Activated CD4-positive, alpha-beta memory T cell treated with anti-CD3 and anti-CD28 coated beads, Interleukin-2, amount 10 ng/mL, durations not matched to agents 7 days and 5 days (primary cell): ENCODE data around the gene GPR35. TPM values are rescaled to one million over a fixed set of nuclear protein-coding genes. Genes with fewer than 3 reads are reported as not detected.

ENCODE experiments used
- CTCF ChIA-PET: fragments of 350-600 bp; sonication (Branson Sonifier 250); formaldehyde crosslinking; loops from one replicate; lab custom pipeline; 2021; ENCODE audit warnings: antibody characterized with exemption, inconsistent platforms; lab: Charles Lee
- POLR2A ChIA-PET: fragments of 350-600 bp; sonication (Branson Sonifier 250); formaldehyde crosslinking; loops from one replicate; lab custom pipeline; 2021; ENCODE audit warnings: antibody characterized with exemption; lab: Charles Lee
- DNase-seq: peaks from one replicate; pipeline ENCODE4 v3.0.0-alpha.2; 2020
- H3K27ac Mint-ChIP-seq: one replicate; pipeline ENCODE4 v1.8.0; 2021; ENCODE audit warnings: mild to moderate bottlenecking, mixed read lengths
- H3K27me3 Mint-ChIP-seq: one replicate; pipeline ENCODE4 v1.8.0; 2021; ENCODE audit warnings: mixed read lengths
- H3K36me3 Mint-ChIP-seq: one replicate; pipeline ENCODE4 v1.8.0; 2021; ENCODE audit warnings: low read depth, mixed read lengths
- H3K4me1 Mint-ChIP-seq: one replicate; pipeline ENCODE4 v1.8.0; 2021; ENCODE audit warnings: mixed read lengths
- H3K4me3 Mint-ChIP-seq: one replicate; pipeline ENCODE4 v1.8.0; 2021; ENCODE audit warnings: mild to moderate bottlenecking, mixed read lengths
- H3K9me3 Mint-ChIP-seq: one replicate; pipeline ENCODE4 v1.8.0; 2021; ENCODE audit warnings: mixed read lengths
- total RNA-seq, 2 experiments: library from RNA; stranded (reverse); gene quantifications; one replicate each; pipeline ENCODE4 v1.2.3, GENCODE V29; 2021

Gene GPR35
- total RNA-seq, 2 experiments from 2014 or later: 5.2 to 5.7 TPM

- peaks cover 5% of the 10 kb centered on the region for H3K36me3 Mint-ChIP-seq
- no peaks in the 10 kb centered on the region for H3K27me3 Mint-ChIP-seq
- H3K27ac Mint-ChIP-seq: no peak overlapping the region
- ChIA-PET POLR2A (interaction anchor here (1.0 to 1.2 kb wide), 3 partner anchors 10 to 32 kb away, joined by 3 read pairs; no protein-coding TSS in a partner anchor), CTCF (no interaction called here)
- no peaks in the 10 kb centered on the region for H3K4me1 Mint-ChIP-seq
- no peak for DNase-seq
- H3K4me3 Mint-ChIP-seq: no peak overlapping the region
- no peaks in the 10 kb centered on the region for H3K9me3 Mint-ChIP-seq
Measured at GRCh38 chr2:240598311-240598911, 26.9 kb upstream of the GPR35 start.

- H3K4me3 Mint-ChIP-seq: no peak overlapping the region
- no peaks in the 10 kb centered on the region for H3K9me3 Mint-ChIP-seq
- ChIA-PET POLR2A (interaction anchor here (1.0 kb wide), 1 partner anchor 33 kb away, joined by 3 read pairs; no protein-coding TSS in a partner anchor), CTCF (no interaction called here)
- peaks cover 5% of the 10 kb centered on the region for H3K36me3 Mint-ChIP-seq
- H3K27ac Mint-ChIP-seq: no peak overlapping the region
- no peaks in the 10 kb centered on the region for H3K27me3 Mint-ChIP-seq
- H3K4me1 Mint-ChIP-seq: no peaks in the 10 kb centered on the region
- DNase-seq: no peak
Measured at GRCh38 chr2:240599141-240599583, 26.1 kb upstream of the GPR35 start.

GRCh38 chr2:240600451-240600961 is 24.8 kb upstream of the GPR35 start:
- H3K4me3 Mint-ChIP-seq: no peak overlapping the region
- no peaks in the 10 kb centered on the region for H3K27me3 Mint-ChIP-seq
- no peak for DNase-seq
- H3K4me1 Mint-ChIP-seq: no peaks in the 10 kb centered on the region
- no peak overlapping the region for H3K27ac Mint-ChIP-seq
- ChIA-PET POLR2A (no interaction called here), CTCF (no interaction called here)
- H3K9me3 Mint-ChIP-seq: no peaks in the 10 kb centered on the region
- H3K36me3 Mint-ChIP-seq: peaks cover 5% of the 10 kb centered on the region

- H3K9me3 Mint-ChIP-seq: no peaks in the 10 kb centered on the region
- H3K4me3 Mint-ChIP-seq: no peak overlapping the region
- no peak overlapping the region for H3K27ac Mint-ChIP-seq
- ChIA-PET CTCF (no interaction called here), POLR2A (no interaction called here)
- DNase-seq: no peak
- H3K4me1 Mint-ChIP-seq: no peaks in the 10 kb centered on the region
- no peaks in the 10 kb centered on the region for H3K27me3 Mint-ChIP-seq
- H3K36me3 Mint-ChIP-seq: peaks cover 3% of the 10 kb centered on the region
Measured at GRCh38 chr2:240601061-240601830, 24.0 kb upstream of the GPR35 start.

GRCh38 chr2:240601831-240602160 is 23.5 kb upstream of the GPR35 start:
- ChIA-PET CTCF (no interaction called here), POLR2A (no interaction called here)
- Mint-ChIP-seq H3K9me3 (no peaks in the 10 kb centered on the region), H3K4me1 (no peaks in the 10 kb centered on the region), H3K4me3 (no peak overlapping the region), H3K36me3 (peaks cover 3% of the 10 kb centered on the region), H3K27ac (no peak overlapping the region), H3K27me3 (no peaks in the 10 kb centered on the region)
- no peak for DNase-seq

GRCh38 chr2:240602266-240603050 is 22.8 kb upstream of the GPR35 start:
- Mint-ChIP-seq H3K27ac (no peak overlapping the region), H3K4me3 (no peak overlapping the region), H3K9me3 (no peaks in the 10 kb centered on the region), H3K4me1 (no peaks in the 10 kb centered on the region), H3K36me3 (peaks cover 3% of the 10 kb centered on the region), H3K27me3 (no peaks in the 10 kb centered on the region)
- CTCF ChIA-PET: no interaction called here
- DNase-seq: no peak
- POLR2A ChIA-PET: interaction anchor here (0.7 kb wide), 1 partner anchor 104 kb away, joined by 3 read pairs; no protein-coding TSS in a partner anchor

GRCh38 chr2:240603081-240603835 is 22.0 kb upstream of the GPR35 start:
- ChIA-PET POLR2A (no interaction called here), CTCF (no interaction called here)
- Mint-ChIP-seq H3K9me3 (no peaks in the 10 kb centered on the region), H3K4me3 (no peak overlapping the region), H3K4me1 (no peaks in the 10 kb centered on the region), H3K36me3 (peaks cover 3% of the 10 kb centered on the region), H3K27me3 (no peaks in the 10 kb centered on the region), H3K27ac (no peak overlapping the region)
- DNase-seq: no peak

- Mint-ChIP-seq H3K36me3 (peaks cover 3% of the 10 kb centered on the region), H3K27me3 (no peaks in the 10 kb centered on the region), H3K4me3 (no peak overlapping the region), H3K27ac (no peak overlapping the region), H3K4me1 (no peaks in the 10 kb centered on the region), H3K9me3 (no peaks in the 10 kb centered on the region)
- ChIA-PET CTCF (interaction anchor here (0.6 kb wide), 1 partner anchor 18 kb away, joined by 3 read pairs; no protein-coding TSS in a partner anchor), POLR2A (no interaction called here)
- DNase-seq: no peak
Measured at GRCh38 chr2:240603846-240604245, 21.4 kb upstream of the GPR35 start.

GRCh38 chr2:240604291-240604938 is 20.9 kb upstream of the GPR35 start:
- H3K9me3 Mint-ChIP-seq: no peaks in the 10 kb centered on the region
- DNase-seq: no peak
- H3K27me3 Mint-ChIP-seq: no peaks in the 10 kb centered on the region
- peaks cover 3% of the 10 kb centered on the region for H3K36me3 Mint-ChIP-seq
- H3K4me1 Mint-ChIP-seq: peaks cover 3% of the 10 kb centered on the region
- H3K27ac Mint-ChIP-seq: no peak overlapping the region
- no peak overlapping the region for H3K4me3 Mint-ChIP-seq
- POLR2A ChIA-PET: no interaction called here
- CTCF ChIA-PET: interaction anchor here (0.6 kb wide), 1 partner anchor 17 kb away, joined by 3 read pairs; no protein-coding TSS in a partner anchor

GRCh38 chr2:240604939-240605716 is 20.2 kb upstream of the GPR35 start:
- ChIA-PET POLR2A (interaction anchor here (1.0 kb wide), 1 partner anchor 44 kb away, joined by 3 read pairs; the partner anchor contains the start of gene DUSP28), CTCF (interaction anchor here (1.3 kb wide), 1 partner anchor 12 kb away, joined by 3 read pairs; no protein-coding TSS in a partner anchor)
- Mint-ChIP-seq H3K4me3 (no peak overlapping the region), H3K9me3 (no peaks in the 10 kb centered on the region), H3K4me1 (peaks cover 6% of the 10 kb centered on the region), H3K27me3 (no peaks in the 10 kb centered on the region), H3K36me3 (no peaks in the 10 kb centered on the region), H3K27ac (no peak overlapping the region)
- DNase-seq: no peak
